MM.1S (cell line): ENCODE measurements around the gene CD84.

Experiments
- DNase-seq: peaks from one replicate; pipeline ENCODE4 v3.0.0-alpha.2; 2015
- H2AFZ ChIP-seq: fragments of 300-600 bp; sonication (generic); 2 replicates; pipeline ENCODE4 v1.6.0; 2016; ENCODE audit warnings: antibody characterized with exemption, low read length
- H3F3A ChIP-seq: fragments of 300-600 bp; sonication (generic); 2 replicates; pipeline ENCODE4 v1.6.1; 2016; ENCODE audit warnings: mild to moderate bottlenecking, antibody characterized with exemption, low read length, moderate library complexity, mixed read lengths; ENCODE audit not compliant: insufficient read depth
- H3K27ac ChIP-seq: fragments of 300-600 bp; sonication (generic); 2 replicates; pipeline ENCODE4 v1.5.1; 2016; ENCODE audit warnings: mild to moderate bottlenecking, low read length
- H3K27me3 ChIP-seq: fragments of 300-600 bp; sonication (generic); replicated peaks from 2 replicates; pipeline ENCODE4 v1.6.0; 2016; ENCODE audit warnings: low read length; ENCODE audit not compliant: insufficient read depth
- H3K36me3 ChIP-seq: fragments of 300-600 bp; sonication (generic); replicated peaks from 2 replicates; pipeline ENCODE4 v1.6.1; 2016; ENCODE audit warnings: mild to moderate bottlenecking, low read length, mixed read lengths; ENCODE audit not compliant: insufficient read depth
- H3K4me1 ChIP-seq: fragments of 300-600 bp; sonication (generic); 2 replicates; pipeline ENCODE4 v1.6.1; 2016; ENCODE audit warnings: low read length, mixed read lengths
- H3K4me2 ChIP-seq: fragments of 300-600 bp; sonication (generic); 2 replicates; pipeline ENCODE4 v1.6.0; 2016; ENCODE audit warnings: low read depth, low read length
- H3K4me3 ChIP-seq: fragments of 300-600 bp; sonication (generic); 2 replicates; pipeline ENCODE4 v1.5.1; 2016; ENCODE audit warnings: low read length, mixed read lengths
- H3K79me2 ChIP-seq: fragments of 300-600 bp; sonication (generic); 2 replicates; pipeline ENCODE4 v1.6.1; 2016; ENCODE audit warnings: mixed run types, low read length, mixed read lengths
- H3K9ac ChIP-seq: fragments of 300-600 bp; sonication (generic); 2 replicates; pipeline ENCODE4 v1.6.1; 2016; ENCODE audit warnings: low read length, mixed read lengths
- H3K9me2 ChIP-seq: fragments of 300-600 bp; sonication (generic); replicated peaks from 2 replicates; pipeline ENCODE4 v1.6.1; 2016; ENCODE audit warnings: mild to moderate bottlenecking, low read length, mixed read lengths; ENCODE audit not compliant: insufficient read depth
- H3K9me3 ChIP-seq: fragments of 300-600 bp; sonication (generic); replicated peaks from 2 replicates; pipeline ENCODE4 v1.6.1; 2016; ENCODE audit warnings: mild to moderate bottlenecking, low read length, mixed read lengths; ENCODE audit not compliant: insufficient read depth
- H4K20me1 ChIP-seq: fragments of 300-600 bp; sonication (generic); 2 replicates; pipeline ENCODE4 v1.6.1; 2016; ENCODE audit warnings: mild to moderate bottlenecking, low read length, moderate library complexity, mixed read lengths; ENCODE audit not compliant: insufficient read depth
- CTCF ChIP-seq: fragments of 300-600 bp; sonication (generic); IDR thresholded peaks from 2 replicates; pipeline ENCODE4 v1.5.1; 2016; ENCODE audit warnings: antibody characterized with exemption, low read length, mixed read lengths
- EZH2 ChIP-seq: fragments of 300-600 bp; sonication (generic); optimal IDR thresholded peaks from 2 replicates; pipeline ENCODE3; 2017; ENCODE audit warnings: low read depth, mild to moderate bottlenecking, antibody characterized with exemption, low read length, mixed read lengths
- EZH2phosphoT487 ChIP-seq: fragments of 300-600 bp; sonication (generic); IDR thresholded peaks from 2 replicates; pipeline ENCODE4 v1.6.1; 2018; ENCODE audit warnings: antibody characterized with exemption, low read length

The CD84 gene

GRCh38 chr1:160618763-160619274, 39.5 kb upstream of the CD84 start:
- H3K27ac ChIP-seq = no peak overlapping the region
- 0 out of 2 replicates have a peak overlapping the region, but pooled peaks have one; percentile 2 for H3K4me2 ChIP-seq
- no peaks in the 10 kb centered on the region for H3K79me2 ChIP-seq
- H3K9me3 ChIP-seq = no peaks in the 10 kb centered on the region
- peak; percentile 75 for DNase-seq
- H2AFZ ChIP-seq = peak overlapping the region; percentile 44
- H3K4me3 ChIP-seq = no peak overlapping the region
- H3K9me2 ChIP-seq = no peaks in the 10 kb centered on the region
- peaks cover 37% of the 10 kb centered on the region for H3K4me1 ChIP-seq
- TF ChIP-seq EZH2phosphoT487 (no peak), CTCF (peak; percentile 94)
- H4K20me1 ChIP-seq = no peaks in the 10 kb centered on the region
- no peak overlapping the region for H3K9ac ChIP-seq
- no peaks in the 10 kb centered on the region for H3K36me3 ChIP-seq
- H3F3A ChIP-seq = no peaks in the 10 kb centered on the region
- no peaks in the 10 kb centered on the region for H3K27me3 ChIP-seq

GRCh38 chr1:160618327-160618726, 39.0 kb upstream of the CD84 start:
- Histone ChIP-seq H3F3A (no peaks in the 10 kb centered on the region), H3K9ac (no peak overlapping the region), H3K79me2 (no peaks in the 10 kb centered on the region), H3K4me1 (peaks cover 32% of the 10 kb centered on the region), H3K9me2 (no peaks in the 10 kb centered on the region), H4K20me1 (no peaks in the 10 kb centered on the region), H2AFZ (peak overlapping the region; percentile 22; the same call in 1 of the 2 replicates), H3K36me3 (no peaks in the 10 kb centered on the region), H3K27ac (no peak overlapping the region), H3K4me2 (no peak overlapping the region), H3K27me3 (no peaks in the 10 kb centered on the region), H3K4me3 (no peak overlapping the region), H3K9me3 (no peaks in the 10 kb centered on the region)
- TF ChIP-seq CTCF (no peak), EZH2 (no peak), EZH2phosphoT487 (no peak)
- DNase-seq = no peak

- Histone ChIP-seq H3K9ac (no peak overlapping the region), H3K9me3 (no peaks in the 10 kb centered on the region), H3F3A (no peaks in the 10 kb centered on the region), H3K79me2 (no peaks in the 10 kb centered on the region), H4K20me1 (no peaks in the 10 kb centered on the region), H3K36me3 (no peaks in the 10 kb centered on the region), H3K27me3 (no peaks in the 10 kb centered on the region), H3K9me2 (no peaks in the 10 kb centered on the region), H3K4me2 (no peak overlapping the region), H3K4me3 (no peak overlapping the region), H3K27ac (no peak overlapping the region), H2AFZ (no peak overlapping the region), H3K4me1 (peaks cover 17% of the 10 kb centered on the region)
- DNase-seq = no peak
- TF ChIP-seq EZH2 (no peak), CTCF (no peak), EZH2phosphoT487 (no peak)
These were observed 36.4 kb upstream of the CD84 start for GRCh38 chr1:160615660-160616059.
